ENCODE measurements around the gene FAM222A. TPM values are rescaled to one million over a fixed set of nuclear protein-coding genes. Genes with fewer than 3 reads are reported as not detected.

The FAM222A gene
- 10 to 100 TPM in 2 of 4 donors, 1 to 10 TPM in 2; 7.0 to 24.3 (median 13.5) TPM for total RNA-seq

DNA sequence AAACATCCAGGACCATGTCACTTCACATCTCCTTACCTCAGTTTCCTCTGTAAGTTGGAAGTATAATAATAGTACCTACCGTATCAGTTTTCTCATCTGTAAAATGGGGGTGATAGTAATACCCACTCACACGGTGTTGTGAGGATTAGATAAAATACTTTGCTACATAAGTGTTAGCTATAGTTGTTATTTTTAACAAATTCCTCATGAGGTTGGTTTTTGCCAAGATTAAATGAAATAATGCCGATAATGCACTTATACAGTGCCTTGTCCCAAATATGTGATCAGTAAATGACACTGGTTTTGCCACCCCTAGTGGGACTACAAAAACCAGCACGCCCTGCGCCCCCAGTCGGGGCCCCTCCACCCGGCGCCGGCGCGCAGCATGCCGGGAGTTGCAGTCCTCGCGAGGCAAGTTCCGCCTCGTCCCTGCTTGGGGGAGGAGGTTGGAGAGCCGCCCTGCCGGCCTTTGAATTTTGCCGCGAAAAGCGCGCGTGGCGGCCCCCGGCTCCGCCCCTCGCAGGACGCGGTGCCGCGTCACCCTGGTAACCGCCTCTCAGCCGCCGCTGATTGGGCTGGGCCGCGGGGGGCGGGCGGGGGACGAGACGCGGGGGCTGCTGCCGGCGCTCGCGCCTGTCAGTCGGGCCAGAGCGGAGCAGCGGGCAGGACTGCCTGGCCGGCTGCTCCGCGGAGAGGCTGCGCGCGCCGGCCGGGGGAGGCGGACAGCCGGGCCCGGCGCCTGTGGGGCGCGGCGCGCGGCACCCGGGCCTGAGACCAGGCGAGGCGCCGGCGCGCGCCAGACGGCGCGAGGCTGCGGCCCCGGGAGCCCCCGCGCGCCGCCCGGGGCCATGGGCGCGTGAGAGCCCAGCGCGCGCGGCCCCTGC lies at the start of gene FAM222A:
Gene FAM222A (plus strand): TSS at position 639 of the 884 bp plus-strand sequence. CDS start 30,322 bp downstream, outside the sequence.
- Histone ChIP-seq H3K27me3 (no peaks in the 10 kb centered on the region), H3K36me3 (no peaks in the 10 kb centered on the region), H3K27ac (peak within 1 kb of the TSS; percentile 73 to 88 (median 82)), H3K4me3 (peak within 1 kb of the TSS; percentile 57 to 77 (median 60)), H3K9me3 (no peaks in the 10 kb centered on the region), H3K4me1 (peaks cover 27 to 28% of the 10 kb centered on the region in 2 donors)
- ATAC-seq, result peak; percentile 84 to 85
- in situ Hi-C loops (cut with MboI; ENCODE audit: low sequenced_read_pairs in 4 of 4) (no loop called here), intact Hi-C loops (cut with DNase I; ENCODE audit: low total_unique reads) (loop anchor here (1.0 to 10.0 kb wide), 6 partner anchors 60 to 1031 kb away; partner anchors contain the start of genes GLTP, MMAB, MVK and PPP1CC)
- peak; percentile 93 to 96 for DNase-seq
- TF ChIP-seq POLR2A (IDR thresholded peaks at IDR 0.05) (peak; percentile 87 to 89), CTCF (IDR thresholded peaks at IDR 0.05 in 4 of 5, conservative IDR thresholded peaks at IDR 0.05 in 1 of 5) (peak in 3 of 5 experiments; percentile 14 to 42 (median 16))

- Histone ChIP-seq H3K36me3 (no peaks in the 10 kb centered on the region), H3K9me3 (no peaks in the 10 kb centered on the region), H3K27ac (no peak overlapping the region), H3K4me1 (no peaks in the 10 kb centered on the region), H3K4me3 (no peak overlapping the region), H3K27me3 (no peaks in the 10 kb centered on the region)
- DNase-seq (no peak), ATAC-seq (no peak)
- in situ Hi-C loops (cut with MboI; ENCODE audit: low sequenced_read_pairs in 4 of 4), result no loop called here
- intact Hi-C loops (cut with DNase I; ENCODE audit: low total_unique reads), result no loop called here
- no peak for TF ChIP-seq CTCF (IDR thresholded peaks at IDR 0.05 in 4 of 5, conservative IDR thresholded peaks at IDR 0.05 in 1 of 5)
- TF ChIP-seq POLR2A (IDR thresholded peaks at IDR 0.05), result no peak
Observed at GRCh38 chr12:109664402-109664801, 49.2 kb upstream of the FAM222A start.

- Histone ChIP-seq H3K4me1 (no peaks in the 10 kb centered on the region), H3K4me3 (no peak overlapping the region), H3K9me3 (no peaks in the 10 kb centered on the region), H3K36me3 (no peaks in the 10 kb centered on the region), H3K27ac (no peak overlapping the region), H3K27me3 (no peaks in the 10 kb centered on the region)
- DNase-seq (no peak), ATAC-seq (no peak)
- intact Hi-C loops (cut with DNase I; ENCODE audit: low total_unique reads) (no loop called here), in situ Hi-C loops (cut with MboI; ENCODE audit: low sequenced_read_pairs in 4 of 4) (no loop called here)
- TF ChIP-seq POLR2A (IDR thresholded peaks at IDR 0.05) (no peak), CTCF (IDR thresholded peaks at IDR 0.05 in 4 of 5, conservative IDR thresholded peaks at IDR 0.05 in 1 of 5) (no peak)
Observed at GRCh38 chr12:109666068-109666467, 47.6 kb upstream of the FAM222A start.

DNA sequence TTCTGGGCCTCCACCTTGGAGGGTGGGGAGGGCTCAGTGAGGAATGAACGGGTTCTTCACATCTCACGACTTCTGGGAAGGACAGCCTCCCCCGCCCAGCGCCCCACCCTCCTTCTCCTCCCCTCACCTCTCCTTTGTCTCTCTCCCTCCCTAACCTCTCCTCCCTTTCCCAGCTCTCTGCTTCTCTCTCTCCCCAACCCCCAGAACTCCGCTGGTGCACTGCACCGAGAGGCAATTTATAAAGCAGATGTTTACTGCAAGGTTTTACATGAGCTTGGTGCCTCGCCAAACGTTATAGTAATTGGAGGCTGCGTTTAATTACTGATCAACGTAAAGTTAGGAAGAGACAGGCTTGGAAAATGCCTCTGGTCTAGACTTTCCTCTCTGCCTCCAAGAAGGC lies 42.9 kb upstream of the FAM222A start:
- no peak for ATAC-seq
- no peak for TF ChIP-seq POLR2A (IDR thresholded peaks at IDR 0.05)
- no peak for TF ChIP-seq CTCF (IDR thresholded peaks at IDR 0.05 in 4 of 5, conservative IDR thresholded peaks at IDR 0.05 in 1 of 5)
- in situ Hi-C loops (cut with MboI; ENCODE audit: low sequenced_read_pairs in 4 of 4), result no loop called here
- no peaks in the 10 kb centered on the region for H3K9me3 ChIP-seq
- no peaks in the 10 kb centered on the region for H3K27me3 ChIP-seq
- H3K4me3 ChIP-seq, result no peak overlapping the region
- no peaks in the 10 kb centered on the region for H3K4me1 ChIP-seq
- no peak for DNase-seq
- H3K36me3 ChIP-seq, result no peaks in the 10 kb centered on the region
- H3K27ac ChIP-seq, result no peak overlapping the region
- intact Hi-C loops (cut with DNase I; ENCODE audit: low total_unique reads), result no loop called here

Measured in gastrocnemius medialis (tissue), 4 donors.